Measurements from ENCODE around the gene KRTAP2-1. TPM values are rescaled to one million over a fixed set of nuclear protein-coding genes. Genes with fewer than 3 reads are reported as not detected.

KRTAP2-1 gene
- total and polyA plus RNA-seq, 7 experiments from 2014 or later, result not detected

- no peaks in the 10 kb centered on the region for H3K27me3 ChIP-seq (ENCODE audit: control insufficient read depth in 2 of 2, insufficient read depth in 2 of 2, low read length in 2 of 2)
- DNase-seq, result no peak
- Mint-ChIP-seq H3K36me3 (peaks cover 0 to 4% (median 0%) of the 10 kb centered on the region in 5 donors), H3K4me3 (no peak within 1 kb of the TSS), H3K4me1 (no peaks in the 10 kb centered on the region), H3K9me3 (peaks cover 0 to 5% (median 0%) of the 10 kb centered on the region in 11 donors), H3K27ac (no peak within 1 kb of the TSS), H3K27me3 (peaks cover 16 to 30% (median 23%) of the 10 kb centered on the region in 5 donors)
- ChIA-PET POLR2A (no interaction called here), CTCF (interaction anchor here (0.9 kb wide), 1 partner anchor 13 kb away, joined by 3 read pairs; no protein-coding TSS in a partner anchor)
- H3K36me3 ChIP-seq (ENCODE audit: control insufficient read depth in 2 of 3, insufficient read depth in 3 of 3, low read length in 3 of 3), result no peaks in the 10 kb centered on the region
- H3K9me3 ChIP-seq (ENCODE audit: control insufficient read depth in 2 of 3, low read length in 3 of 3), result no peaks in the 10 kb centered on the region
- ATAC-seq, result no peak
- intact Hi-C loops (cut with micrococcal nuclease), result no loop called here
- H3K4me1 ChIP-seq (ENCODE audit: control insufficient read depth in 2 of 2, insufficient read depth in 2 of 2, low read length in 2 of 2), result no peaks in the 10 kb centered on the region
- no peak within 1 kb of the TSS for H3K4me3 ChIP-seq (ENCODE audit: low read length)
- no peak within 1 kb of the TSS for H3K27ac ChIP-seq (ENCODE audit: low read depth, low read length)
Measured at GRCh38 chr17:41026715-41027471, 20.2 kb downstream of the KRTAP2-1 start, which contains the start of gene KRTAP1-5. TSS of gene KRTAP1-5 (minus strand) at chr17:41027208. CDS start at chr17:41027155, 53 bp downstream.

- no peaks in the 10 kb centered on the region for H3K4me1 Mint-ChIP-seq
- DNase-seq, result no peak
- H3K4me3 ChIP-seq (ENCODE audit: low read length), result no peak overlapping the region
- ChIA-PET CTCF (no interaction called here), POLR2A (no interaction called here)
- H3K4me1 ChIP-seq (ENCODE audit: control insufficient read depth in 2 of 2, insufficient read depth in 2 of 2, low read length in 2 of 2), result no peaks in the 10 kb centered on the region
- H3K9me3 ChIP-seq (ENCODE audit: control insufficient read depth in 2 of 3, low read length in 3 of 3), result no peaks in the 10 kb centered on the region
- no peak overlapping the region for H3K27ac ChIP-seq (ENCODE audit: low read depth, low read length)
- ATAC-seq, result no peak
- H3K36me3 Mint-ChIP-seq, result peaks cover 0 to 4% (median 0%) of the 10 kb centered on the region in 5 donors
- H3K9me3 Mint-ChIP-seq, result peaks cover 0 to 5% (median 0%) of the 10 kb centered on the region in 11 donors
- H3K36me3 ChIP-seq (ENCODE audit: control insufficient read depth in 2 of 3, insufficient read depth in 3 of 3, low read length in 3 of 3), result no peaks in the 10 kb centered on the region
- peaks cover 8 to 30% (median 16%) of the 10 kb centered on the region in 5 donors for H3K27me3 Mint-ChIP-seq
- H3K27me3 ChIP-seq (ENCODE audit: control insufficient read depth in 2 of 2, insufficient read depth in 2 of 2, low read length in 2 of 2), result no peaks in the 10 kb centered on the region
- intact Hi-C loops (cut with micrococcal nuclease), result no loop called here
- no peak overlapping the region for H3K27ac Mint-ChIP-seq
- H3K4me3 Mint-ChIP-seq, result no peak overlapping the region
Measured at GRCh38 chr17:41024697-41025096, 22.4 kb downstream of the KRTAP2-1 start.

DNA sequence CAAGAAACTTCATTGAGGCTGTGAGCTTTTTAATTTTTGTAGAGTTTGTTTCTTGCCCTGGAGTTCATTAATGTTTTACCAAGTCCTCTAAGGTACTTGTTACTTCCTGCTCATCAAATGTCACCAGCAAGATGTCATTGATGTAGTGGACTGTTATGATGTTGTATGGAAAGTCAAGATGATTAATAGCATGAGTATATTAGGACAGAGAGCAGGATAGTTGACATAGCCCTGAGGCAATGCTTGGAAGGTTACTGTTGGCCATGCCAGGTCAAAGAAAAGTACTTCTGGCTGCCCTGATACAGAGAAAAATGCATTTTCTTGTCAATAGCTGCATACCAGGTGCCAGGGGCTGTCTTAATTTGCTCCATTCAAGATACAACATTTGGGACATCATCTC is 26.8 kb downstream of the KRTAP2-1 start:
- intact Hi-C loops (cut with micrococcal nuclease), result no loop called here
- Mint-ChIP-seq H3K27me3 (peaks cover 3 to 12% (median 5%) of the 10 kb centered on the region in 5 donors), H3K27ac (no peak overlapping the region), H3K36me3 (peaks cover 0 to 4% (median 0%) of the 10 kb centered on the region in 5 donors), H3K4me3 (no peak overlapping the region), H3K4me1 (no peaks in the 10 kb centered on the region), H3K9me3 (peaks cover 0 to 5% (median 0%) of the 10 kb centered on the region in 11 donors)
- Histone ChIP-seq H3K9me3 (ENCODE audit: control insufficient read depth in 2 of 3, low read length in 3 of 3) (no peaks in the 10 kb centered on the region), H3K36me3 (ENCODE audit: control insufficient read depth in 2 of 3, insufficient read depth in 3 of 3, low read length in 3 of 3) (no peaks in the 10 kb centered on the region), H3K4me3 (ENCODE audit: low read length) (no peak overlapping the region), H3K4me1 (ENCODE audit: control insufficient read depth in 2 of 2, insufficient read depth in 2 of 2, low read length in 2 of 2) (no peaks in the 10 kb centered on the region), H3K27ac (ENCODE audit: low read depth, low read length) (no peak overlapping the region), H3K27me3 (ENCODE audit: control insufficient read depth in 2 of 2, insufficient read depth in 2 of 2, low read length in 2 of 2) (no peaks in the 10 kb centered on the region)
- POLR2A ChIA-PET, result no interaction called here
- no peak for DNase-seq
- CTCF ChIA-PET, result no interaction called here
- ATAC-seq, result no peak

DNA sequence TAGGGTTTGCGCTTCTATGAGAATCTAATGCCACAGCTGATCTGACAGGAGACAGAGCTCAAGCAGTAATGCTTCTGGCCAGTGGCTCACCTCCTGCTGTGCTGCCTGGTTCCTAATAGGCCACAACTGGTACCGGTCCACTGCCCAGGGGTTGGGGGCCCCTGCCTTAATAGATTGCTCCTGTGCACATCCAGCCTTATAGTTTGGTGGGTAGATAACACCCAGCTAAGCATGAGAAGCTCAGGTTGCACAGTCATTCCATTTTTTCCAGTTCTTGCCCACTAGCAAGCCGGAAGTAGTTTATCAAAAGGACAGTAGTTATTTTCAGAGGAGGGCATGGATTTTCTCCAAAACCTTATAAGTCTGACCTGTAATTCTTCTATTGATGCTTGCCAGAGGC is 27.7 kb downstream of the KRTAP2-1 start:
- H3K4me1 ChIP-seq (ENCODE audit: control insufficient read depth in 2 of 2, insufficient read depth in 2 of 2, low read length in 2 of 2), result no peaks in the 10 kb centered on the region
- CTCF ChIA-PET, result interaction anchor here (0.7 kb wide), 1 partner anchor 444 kb away, joined by 3 read pairs; no protein-coding TSS in a partner anchor
- no peaks in the 10 kb centered on the region for H3K27me3 ChIP-seq (ENCODE audit: control insufficient read depth in 2 of 2, insufficient read depth in 2 of 2, low read length in 2 of 2)
- no peak overlapping the region for H3K27ac ChIP-seq (ENCODE audit: low read depth, low read length)
- POLR2A ChIA-PET, result no interaction called here
- DNase-seq (no peak), ATAC-seq (no peak)
- intact Hi-C loops (cut with micrococcal nuclease), result no loop called here
- H3K4me3 ChIP-seq (ENCODE audit: low read length), result no peak overlapping the region
- peaks cover 0 to 5% (median 0%) of the 10 kb centered on the region in 11 donors for H3K9me3 Mint-ChIP-seq
- H3K9me3 ChIP-seq (ENCODE audit: control insufficient read depth in 2 of 3, low read length in 3 of 3), result no peaks in the 10 kb centered on the region
- peaks cover 3 to 11% (median 6%) of the 10 kb centered on the region in 5 donors for H3K27me3 Mint-ChIP-seq
- H3K4me3 Mint-ChIP-seq, result no peak overlapping the region
- peaks cover 0 to 4% (median 0%) of the 10 kb centered on the region in 5 donors for H3K36me3 Mint-ChIP-seq
- no peaks in the 10 kb centered on the region for H3K4me1 Mint-ChIP-seq
- H3K36me3 ChIP-seq (ENCODE audit: control insufficient read depth in 2 of 3, insufficient read depth in 3 of 3, low read length in 3 of 3), result no peaks in the 10 kb centered on the region
- H3K27ac Mint-ChIP-seq, result no peak overlapping the region

DNA sequence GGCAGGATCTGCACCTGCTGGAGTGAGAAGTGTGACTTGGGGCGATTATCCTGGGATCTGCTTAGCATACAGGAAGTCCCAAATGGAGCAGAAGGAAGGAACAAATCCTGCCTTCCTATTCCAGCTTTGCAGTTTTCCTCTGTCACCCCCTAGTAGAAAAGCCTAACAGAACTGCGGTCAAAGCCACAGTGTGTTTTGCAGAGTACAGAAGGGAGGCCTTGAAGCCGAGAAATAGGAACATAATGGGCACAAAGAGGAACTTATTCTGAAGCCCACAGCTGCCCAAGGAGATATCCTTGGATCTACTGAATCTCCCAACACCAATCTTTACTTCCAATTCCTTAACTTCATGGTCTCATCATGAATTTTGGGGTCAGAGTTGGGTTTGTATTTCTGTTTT is 28.6 kb downstream of the KRTAP2-1 start:
- no peaks in the 10 kb centered on the region for H3K4me1 ChIP-seq (ENCODE audit: control insufficient read depth in 2 of 2, insufficient read depth in 2 of 2, low read length in 2 of 2)
- no peaks in the 10 kb centered on the region for H3K27me3 ChIP-seq (ENCODE audit: control insufficient read depth in 2 of 2, insufficient read depth in 2 of 2, low read length in 2 of 2)
- no peak overlapping the region for H3K4me3 ChIP-seq (ENCODE audit: low read length)
- H3K4me1 Mint-ChIP-seq, result no peaks in the 10 kb centered on the region
- no peak overlapping the region for H3K4me3 Mint-ChIP-seq
- H3K27ac ChIP-seq (ENCODE audit: low read depth, low read length), result no peak overlapping the region
- CTCF ChIA-PET, result no interaction called here
- H3K9me3 ChIP-seq (ENCODE audit: control insufficient read depth in 2 of 3, low read length in 3 of 3), result no peaks in the 10 kb centered on the region
- H3K27me3 Mint-ChIP-seq, result peaks cover 3 to 10% (median 6%) of the 10 kb centered on the region in 5 donors
- peaks cover 0 to 5% (median 0%) of the 10 kb centered on the region in 11 donors for H3K9me3 Mint-ChIP-seq
- no peak overlapping the region for H3K27ac Mint-ChIP-seq
- DNase-seq (no peak), ATAC-seq (no peak)
- peaks cover 0 to 4% (median 0%) of the 10 kb centered on the region in 5 donors for H3K36me3 Mint-ChIP-seq
- POLR2A ChIA-PET, result no interaction called here
- H3K36me3 ChIP-seq (ENCODE audit: control insufficient read depth in 2 of 3, insufficient read depth in 3 of 3, low read length in 3 of 3), result no peaks in the 10 kb centered on the region
- intact Hi-C loops (cut with micrococcal nuclease), result no loop called here

DNA sequence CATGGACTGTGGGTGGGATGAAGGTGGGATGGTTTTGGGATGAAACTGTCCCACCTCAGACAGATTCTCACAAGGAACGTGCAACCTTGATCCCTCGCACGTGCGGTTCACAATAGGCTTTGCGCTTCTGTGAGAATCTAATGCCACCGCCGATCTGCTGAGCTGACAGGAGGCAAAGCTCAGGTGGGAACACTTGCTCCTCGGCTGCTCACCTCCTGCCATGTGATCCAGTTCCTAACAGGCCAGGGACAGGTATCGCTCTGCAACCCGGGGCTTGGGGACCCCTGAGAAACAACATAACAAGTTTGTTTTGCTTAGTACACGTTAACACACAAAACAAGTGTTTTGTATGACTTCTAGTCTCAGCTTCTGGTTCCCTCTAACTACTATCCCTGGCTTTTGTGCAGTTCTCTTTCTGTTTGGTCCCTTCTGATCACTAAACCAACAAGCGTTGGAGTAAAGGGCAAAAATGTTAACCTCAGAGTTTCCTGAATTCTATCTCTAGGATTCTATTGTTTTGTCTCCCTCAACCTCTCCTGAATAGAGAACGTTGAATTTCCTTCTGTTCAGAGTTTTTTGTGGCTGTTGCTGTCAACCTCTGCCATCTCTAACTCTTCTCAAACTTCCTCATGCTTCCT is 30.4 kb downstream of the KRTAP2-1 start:
- ATAC-seq, result no peak

More for the DNA sequence above, 30.4 kb downstream of the KRTAP2-1 start:
- Mint-ChIP-seq H3K9me3 (peaks cover 0 to 5% (median 0%) of the 10 kb centered on the region in 11 donors), H3K27me3 (peaks cover 0 to 7% (median 6%) of the 10 kb centered on the region in 5 donors), H3K27ac (no peak overlapping the region), H3K36me3 (peaks cover 0 to 4% (median 0%) of the 10 kb centered on the region in 5 donors), H3K4me1 (no peaks in the 10 kb centered on the region), H3K4me3 (no peak overlapping the region)
- DNase-seq, result no peak
- intact Hi-C loops (cut with micrococcal nuclease), result no loop called here
- no peaks in the 10 kb centered on the region for H3K27me3 ChIP-seq (ENCODE audit: control insufficient read depth in 2 of 2, insufficient read depth in 2 of 2, low read length in 2 of 2)
- H3K27ac ChIP-seq (ENCODE audit: low read depth, low read length), result no peak overlapping the region
- POLR2A ChIA-PET, result no interaction called here
- no peak overlapping the region for H3K4me3 ChIP-seq (ENCODE audit: low read length)
- no peaks in the 10 kb centered on the region for H3K36me3 ChIP-seq (ENCODE audit: control insufficient read depth in 2 of 3, insufficient read depth in 3 of 3, low read length in 3 of 3)
- CTCF ChIA-PET, result no interaction called here
- no peaks in the 10 kb centered on the region for H3K9me3 ChIP-seq (ENCODE audit: control insufficient read depth in 2 of 3, low read length in 3 of 3)
- H3K4me1 ChIP-seq (ENCODE audit: control insufficient read depth in 2 of 2, insufficient read depth in 2 of 2, low read length in 2 of 2), result no peaks in the 10 kb centered on the region
